HL-60/S4 treated with retinoic acid at 250 ng/mL for 4 days and 3 days (cell line): ENCODE results near the gene PSMA6.
"Not testable (repeated sequence)": the region's sequence is repeated elsewhere in the genome, so short reads cannot be mapped to it uniquely, and the experiment has no call there.

ENCODE experiments used
- in situ Hi-C: fragments of 300-500 bp; cut with MboI; formaldehyde crosslinking; loops from 2 replicates; pipeline ENCODE4 v1.7.0; 2022; ENCODE audit warnings: low sequenced_read_pairs

Gene PSMA6

DNA sequence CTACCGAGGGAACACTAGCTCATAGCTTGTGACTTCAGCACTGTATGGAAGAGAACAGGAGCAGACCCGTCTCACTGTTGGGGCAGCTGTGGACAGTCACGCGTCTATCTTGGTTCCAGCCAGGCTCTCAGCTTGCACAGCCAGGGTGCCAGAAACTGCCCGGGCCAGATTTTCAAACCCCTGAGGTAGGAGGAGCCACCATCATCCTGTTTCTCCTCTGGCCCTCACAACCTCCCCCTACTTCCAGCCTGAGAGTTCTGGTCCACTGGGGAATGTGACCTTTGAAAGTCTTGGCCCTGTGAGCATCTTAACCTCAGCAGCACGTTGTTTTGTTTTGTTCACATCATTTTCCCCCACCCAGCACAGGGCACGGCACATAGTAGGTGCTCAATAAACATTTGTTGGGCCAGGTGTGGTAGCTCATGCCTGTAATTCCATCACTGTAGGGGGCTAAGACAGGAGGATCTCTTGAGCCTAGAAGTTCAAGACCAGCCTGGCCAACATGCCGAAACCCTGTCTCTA is 50.4 kb downstream of the PSMA6 start:
- in situ Hi-C loops, result no loop called here

DNA sequence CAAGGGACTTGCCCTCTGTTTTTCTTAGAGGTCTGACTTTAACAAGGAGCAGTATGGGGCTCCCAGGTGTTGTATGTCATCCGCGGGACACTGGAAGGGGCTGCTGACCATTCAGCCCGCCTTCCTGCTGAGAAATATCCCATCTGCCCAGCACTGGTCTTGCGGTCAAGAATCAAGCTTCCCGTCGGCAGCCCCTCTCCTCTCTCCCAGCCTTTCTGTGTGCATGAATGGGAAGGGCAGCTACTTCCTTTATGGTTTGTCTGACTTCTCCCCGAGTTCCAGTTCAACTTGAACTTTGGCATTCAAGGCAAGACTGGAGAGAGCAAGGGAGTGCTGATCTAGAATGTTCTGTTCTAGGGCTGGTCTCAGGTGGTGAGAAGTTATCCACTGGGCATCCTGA is 51.5 kb downstream of the PSMA6 start:
- in situ Hi-C loops, result no loop called here

DNA sequence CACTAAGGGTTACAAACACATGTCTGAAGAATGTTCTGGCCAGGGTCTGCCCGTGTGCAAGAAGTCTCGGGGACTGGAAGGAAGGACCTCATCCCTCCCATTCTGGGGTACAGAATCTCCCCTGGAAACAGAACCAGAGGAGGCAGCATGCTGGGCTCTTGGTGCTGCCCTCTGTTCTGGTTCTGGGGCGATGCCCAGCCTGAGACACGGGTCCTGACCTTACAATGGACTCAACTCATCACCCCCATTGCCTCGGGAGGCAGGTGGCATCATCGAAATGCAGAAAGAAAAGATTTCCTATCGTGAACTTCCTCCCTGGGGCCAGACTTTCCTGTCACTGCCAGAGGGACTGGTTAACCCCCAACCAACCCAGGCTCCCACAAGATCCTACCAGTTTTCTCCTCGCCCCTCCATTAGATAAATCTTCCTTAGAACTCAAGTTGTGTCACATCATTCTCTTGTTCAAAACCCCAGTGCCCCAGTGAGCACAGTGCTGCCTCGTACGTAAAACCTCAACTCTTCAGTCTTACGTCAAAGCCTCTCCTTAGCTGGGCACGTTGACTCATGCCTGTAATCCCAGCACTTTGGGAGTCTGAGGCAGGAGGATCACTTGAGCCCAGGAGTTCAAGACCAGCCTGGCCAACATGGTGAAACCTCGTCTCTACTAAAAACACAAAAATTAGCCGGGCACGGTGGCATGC is 52.1 kb downstream of the PSMA6 start:
- in situ Hi-C loops, result no loop called here

DNA sequence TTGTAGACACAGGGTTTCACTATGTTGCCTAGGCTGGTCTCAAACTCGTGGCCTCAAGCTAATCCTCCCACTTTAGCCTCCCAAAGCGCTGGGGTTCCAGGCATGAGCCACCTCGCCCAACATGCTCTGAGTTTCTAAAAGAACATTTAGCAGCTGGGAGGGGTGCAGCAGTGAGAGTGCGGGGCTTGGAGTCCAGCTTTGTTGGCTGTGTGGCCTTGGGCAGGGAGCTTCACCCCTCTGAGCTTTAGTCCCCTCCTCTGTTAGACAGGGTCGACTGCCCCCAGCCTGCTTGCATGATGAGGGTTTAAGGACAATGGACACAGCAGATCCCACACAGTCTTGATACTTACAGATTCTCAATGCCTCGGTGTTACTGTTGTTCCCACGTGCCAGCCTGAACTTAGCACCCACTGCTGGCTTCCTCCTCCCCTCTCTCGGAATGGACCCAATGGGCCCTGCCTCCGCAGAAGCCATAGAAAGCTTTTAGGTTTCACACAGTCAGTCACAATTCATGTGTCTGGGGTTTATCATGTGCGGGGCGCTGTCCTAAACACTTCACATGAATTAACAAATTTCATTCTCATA is 54.6 kb downstream of the PSMA6 start:
- in situ Hi-C loops, result no loop called here

DNA sequence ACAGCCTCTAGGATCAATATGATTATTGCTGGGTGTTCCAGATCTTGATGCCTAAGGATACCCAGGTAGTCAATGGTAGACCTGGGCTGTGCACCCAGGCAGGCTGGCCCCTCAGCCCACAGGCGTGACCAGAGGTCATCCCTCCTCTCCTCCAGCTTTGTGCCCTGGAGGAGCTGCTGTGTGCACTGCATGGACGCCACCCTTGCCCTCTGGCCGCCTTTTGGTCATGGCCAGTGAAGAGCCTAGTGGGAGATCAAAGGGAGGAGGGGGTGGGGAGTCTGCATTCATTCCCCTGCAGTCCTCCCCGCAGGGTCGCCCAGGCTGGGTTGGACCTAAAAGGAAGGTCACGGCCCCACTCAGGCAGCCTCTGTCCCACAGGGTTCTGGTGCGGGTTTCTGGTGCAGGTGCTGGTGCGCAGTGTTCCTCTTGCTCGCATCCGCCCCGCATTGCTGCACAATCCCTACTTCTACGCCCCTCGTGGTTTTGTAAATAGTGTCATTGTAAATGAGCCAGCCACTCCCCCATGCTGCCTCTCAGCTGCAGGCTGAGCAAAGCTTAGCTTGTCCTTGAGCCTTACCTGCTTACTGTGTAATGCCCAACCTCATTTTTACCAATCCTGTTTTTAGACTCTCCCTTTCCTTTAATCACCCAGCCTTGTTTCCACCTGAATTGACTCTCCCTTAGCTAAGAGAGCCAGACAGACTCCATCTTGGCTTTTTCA is 55.3 kb downstream of the PSMA6 start:
- in situ Hi-C loops, result no loop called here

DNA sequence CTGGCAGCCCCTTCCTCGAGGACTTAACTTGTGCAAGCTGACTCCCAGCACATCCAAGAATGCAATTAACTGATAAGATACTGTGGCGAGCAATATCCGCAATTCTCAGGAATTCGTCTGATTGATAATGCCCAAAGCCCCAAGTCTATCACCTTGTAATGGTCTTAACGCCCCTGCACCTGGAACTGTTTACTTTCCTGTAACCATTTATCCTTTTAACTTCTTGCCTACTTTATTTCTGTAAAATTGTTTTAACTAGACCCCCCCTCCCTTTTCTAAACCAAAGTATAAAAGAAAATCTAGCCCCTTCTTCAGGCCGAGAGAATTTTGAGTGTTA is 55.8 kb downstream of the PSMA6 start:
- in situ Hi-C loops, result not testable (repeated sequence)

DNA sequence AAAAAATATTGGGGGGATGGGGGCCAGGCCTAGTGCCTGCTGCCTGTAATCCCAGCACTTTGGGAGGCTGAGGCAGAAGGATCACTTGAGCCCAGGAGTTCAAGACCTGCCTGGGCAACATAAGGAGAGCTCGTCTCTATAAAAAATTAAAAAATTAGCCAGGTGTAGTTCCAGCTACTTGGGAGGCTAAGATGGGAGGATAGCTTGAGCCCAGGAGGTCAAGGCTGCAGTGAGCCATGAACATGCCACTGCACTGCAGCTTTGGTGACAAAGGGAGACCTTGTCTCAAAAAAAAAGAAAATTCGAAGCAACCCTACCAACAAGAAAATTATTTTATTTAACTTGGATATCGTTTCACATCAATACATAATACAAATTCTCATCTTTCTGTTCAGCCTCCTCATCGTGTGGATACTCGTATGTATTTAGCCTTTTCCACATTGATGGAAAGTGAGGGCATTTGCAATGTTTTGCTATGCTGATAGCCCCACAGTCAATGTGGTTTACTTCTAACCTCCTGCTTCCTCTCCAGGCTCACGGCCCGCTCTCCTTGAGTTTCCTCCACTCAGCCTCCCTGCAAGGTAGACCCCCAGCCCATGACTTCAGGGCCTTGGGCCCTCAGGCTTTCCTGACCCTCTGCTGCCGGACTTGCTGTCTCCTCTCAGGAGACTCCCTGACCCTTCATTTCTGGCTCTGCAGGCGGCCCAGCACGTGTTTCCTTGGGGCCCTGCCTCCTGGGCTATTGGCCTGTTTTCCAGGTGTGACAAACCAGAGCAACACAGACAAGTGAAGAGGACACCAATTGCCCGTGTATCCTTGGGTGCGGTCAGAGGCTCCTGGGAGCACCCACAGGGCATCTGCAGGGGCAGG is 57.5 kb downstream of the PSMA6 start:
- in situ Hi-C loops, result no loop called here

DNA sequence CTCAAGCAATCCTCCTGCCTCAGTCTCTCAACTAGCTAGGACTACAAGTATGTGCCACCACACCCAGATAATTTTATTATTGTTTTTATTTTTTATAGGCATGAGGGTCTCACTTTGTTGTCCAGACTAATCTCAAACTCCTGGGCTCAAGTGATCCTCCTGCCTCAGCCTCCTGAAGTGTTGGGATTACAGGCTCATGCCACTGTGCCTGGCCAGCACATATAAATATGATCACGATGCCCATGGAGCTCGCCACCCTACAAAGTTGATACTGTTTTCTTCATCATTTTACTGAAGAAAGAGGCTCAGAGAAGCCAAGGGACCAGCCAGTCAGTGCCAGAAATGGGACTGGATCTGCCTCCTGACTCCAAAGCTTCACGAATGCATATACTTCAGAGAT is 59.3 kb downstream of the PSMA6 start:
- in situ Hi-C loops, result no loop called here

DNA sequence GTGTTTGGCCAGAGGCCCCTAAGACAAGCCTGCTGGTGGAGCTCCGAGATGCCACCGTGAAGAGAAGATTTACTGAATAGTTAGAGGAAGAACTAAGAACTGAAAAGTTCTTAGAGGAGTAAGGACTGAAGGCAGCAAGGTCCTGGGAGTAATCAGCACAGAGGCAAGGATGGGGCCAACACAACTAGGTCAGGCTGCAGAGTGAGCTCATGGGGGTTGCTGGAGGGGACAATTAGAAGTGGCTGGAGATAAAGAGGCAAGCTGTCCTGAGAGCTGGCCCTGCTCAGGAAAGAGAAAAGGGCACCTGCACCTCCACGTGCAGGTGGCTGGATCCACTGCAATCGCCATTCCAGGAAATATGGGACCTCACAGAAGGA is 59.7 kb downstream of the PSMA6 start:
- in situ Hi-C loops, result no loop called here

DNA sequence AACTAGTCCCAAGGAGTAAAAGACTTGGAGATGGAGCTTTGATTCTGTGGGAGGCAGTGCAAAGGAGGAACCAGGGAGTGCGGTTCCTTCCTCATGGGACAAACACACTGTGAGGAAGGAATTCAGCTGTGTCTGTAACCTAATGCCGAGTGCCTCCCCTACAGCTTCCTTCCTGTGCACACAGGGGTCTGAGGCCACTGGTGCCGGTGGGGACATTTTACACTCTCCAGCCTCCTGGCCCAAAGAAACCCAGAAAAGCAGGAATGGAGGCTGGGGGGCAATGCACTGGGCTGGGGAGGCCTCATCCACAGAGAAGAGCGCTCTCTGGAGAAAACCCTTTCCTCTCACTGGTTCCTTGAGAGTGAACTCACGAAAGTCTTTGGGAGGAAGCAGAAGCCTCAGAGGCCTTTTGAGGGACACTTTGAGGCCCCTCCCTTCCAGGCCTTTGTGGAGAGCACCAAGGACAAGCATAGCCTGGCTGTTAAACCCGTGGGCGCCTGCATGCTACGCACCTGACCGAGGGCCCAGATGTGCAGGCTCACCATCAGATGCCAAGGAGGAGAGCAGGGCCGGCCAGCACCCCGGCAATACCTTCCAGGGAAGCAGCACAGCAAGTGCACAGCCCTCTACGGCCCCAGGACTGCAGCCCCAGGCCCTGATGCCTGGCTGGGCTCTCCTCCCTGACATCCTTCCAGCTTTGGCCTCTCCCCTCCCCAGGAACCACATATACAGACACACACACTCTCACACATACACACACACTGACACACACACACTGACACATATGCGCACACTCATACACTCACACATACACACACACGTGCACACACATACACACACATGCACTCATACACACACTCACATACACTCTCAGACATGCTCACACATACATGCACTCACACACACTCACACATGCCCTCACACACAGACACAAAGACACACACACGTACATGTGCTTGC is 60.4 kb downstream of the PSMA6 start:
- in situ Hi-C loops, result no loop called here

DNA sequence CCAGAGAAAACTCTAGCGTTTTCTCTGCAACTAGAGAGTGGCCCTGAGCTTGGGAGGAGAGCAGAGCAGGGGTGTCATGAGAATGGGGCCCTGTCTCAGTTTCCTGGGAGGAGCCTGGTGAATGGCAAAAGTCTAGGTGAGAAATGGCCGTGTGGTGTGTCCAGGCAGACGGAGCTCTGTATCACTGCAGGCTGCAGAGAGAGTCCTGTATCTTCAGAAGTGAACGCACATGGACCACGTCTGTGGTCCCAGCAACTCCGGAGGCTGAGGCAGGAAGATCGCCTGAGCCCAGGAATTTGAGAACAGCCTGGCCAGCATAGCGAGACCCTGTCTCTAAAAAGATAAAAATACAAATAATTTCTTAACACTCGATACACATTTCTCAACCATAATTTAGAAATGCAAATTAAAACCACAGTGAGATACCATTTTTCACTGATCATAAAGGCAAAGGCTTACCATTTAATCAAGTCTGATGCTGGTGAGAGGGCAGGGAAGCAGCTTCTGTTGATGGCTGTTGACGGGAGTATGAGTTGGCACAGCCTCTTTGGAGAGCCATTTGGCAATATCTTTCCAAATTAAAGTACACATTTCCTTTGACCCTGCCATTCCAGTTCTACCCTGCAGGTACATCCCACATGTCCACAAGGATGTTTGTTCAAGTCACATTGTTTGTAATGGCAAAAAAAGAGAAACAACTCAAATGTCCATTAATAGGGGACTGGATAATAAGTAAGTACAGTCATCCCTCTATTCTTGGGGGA is 61.4 kb downstream of the PSMA6 start:
- in situ Hi-C loops, result no loop called here

DNA sequence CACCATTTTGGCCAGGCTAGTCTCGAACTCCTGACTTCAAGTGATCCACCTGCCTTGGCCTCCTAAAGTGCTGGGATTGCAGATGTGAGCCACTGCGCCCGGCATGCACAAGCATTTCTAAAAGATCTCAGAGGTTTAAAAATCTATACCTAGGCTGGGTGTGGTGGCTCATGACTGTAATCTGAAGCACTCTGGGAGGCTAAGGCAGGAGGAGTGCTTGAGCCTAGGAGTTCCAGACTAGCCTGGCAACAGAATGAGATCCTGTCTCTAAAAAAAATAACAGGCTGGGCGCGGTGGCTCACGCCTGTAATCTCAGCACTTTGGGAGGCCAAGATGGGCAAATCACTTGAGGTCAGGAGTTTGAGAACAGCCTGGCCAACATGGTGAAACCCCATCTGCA is 63.1 kb downstream of the PSMA6 start:
- in situ Hi-C loops, result not testable (repeated sequence)

DNA sequence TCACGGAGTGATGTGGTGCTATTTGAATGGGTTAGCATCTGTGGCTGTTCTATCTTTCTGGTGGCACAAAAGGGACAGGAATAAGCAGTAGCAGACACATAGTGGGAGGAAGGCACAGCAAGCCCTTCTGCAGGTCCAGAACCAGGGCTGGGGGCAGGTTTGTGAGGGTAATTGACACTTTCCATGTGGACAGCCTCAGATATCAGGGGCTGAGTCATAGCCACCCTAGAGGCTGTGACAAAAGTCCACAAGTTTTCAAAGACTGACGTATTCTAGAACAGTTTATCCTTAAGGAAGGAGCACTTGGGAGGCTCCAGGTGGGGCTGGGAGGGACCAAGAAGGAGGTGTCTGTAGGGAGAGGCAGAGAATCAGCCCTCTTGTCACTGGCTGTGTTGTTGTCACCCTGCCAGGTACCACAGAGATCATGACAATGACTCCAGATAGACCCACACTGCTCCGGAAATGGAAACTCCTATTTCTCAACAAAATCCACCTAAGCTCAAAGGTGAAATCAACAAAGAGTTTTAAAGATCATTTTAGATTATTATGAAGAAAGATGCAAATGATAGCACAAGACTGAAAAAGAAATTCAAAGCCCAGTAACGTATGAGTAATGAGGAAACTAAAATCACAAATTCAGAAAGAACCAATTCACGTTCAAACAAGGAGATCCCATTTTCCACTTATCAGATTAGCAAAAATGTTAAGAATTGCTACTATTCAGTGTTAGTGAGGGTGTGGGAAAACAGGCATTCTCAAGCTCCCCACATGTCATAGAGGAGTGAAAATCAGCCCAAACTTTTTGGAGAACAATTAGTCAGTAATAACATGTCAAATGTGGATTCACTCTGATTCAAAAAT is 64.0 kb downstream of the PSMA6 start:
- in situ Hi-C loops, result no loop called here

DNA sequence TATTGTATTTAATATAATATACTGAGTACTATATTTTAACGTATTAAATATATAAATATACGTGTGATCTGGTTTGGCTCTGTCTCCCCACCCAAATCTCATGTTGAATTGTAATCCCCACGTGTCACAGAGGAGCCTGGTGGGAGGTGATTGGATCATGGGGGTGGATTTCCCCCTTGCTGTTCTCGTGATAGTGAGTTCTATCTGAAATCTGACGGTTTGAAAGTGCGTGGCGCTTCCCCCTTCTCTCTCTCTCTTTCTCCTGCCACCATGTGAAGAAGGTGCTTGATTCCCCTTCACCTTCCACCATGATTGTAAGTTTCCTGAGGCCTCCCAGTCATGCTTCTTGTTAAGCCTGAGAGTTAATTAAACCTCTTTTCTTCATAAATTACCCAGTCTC is 67.5 kb downstream of the PSMA6 start:
- in situ Hi-C loops, result not testable (repeated sequence)

DNA sequence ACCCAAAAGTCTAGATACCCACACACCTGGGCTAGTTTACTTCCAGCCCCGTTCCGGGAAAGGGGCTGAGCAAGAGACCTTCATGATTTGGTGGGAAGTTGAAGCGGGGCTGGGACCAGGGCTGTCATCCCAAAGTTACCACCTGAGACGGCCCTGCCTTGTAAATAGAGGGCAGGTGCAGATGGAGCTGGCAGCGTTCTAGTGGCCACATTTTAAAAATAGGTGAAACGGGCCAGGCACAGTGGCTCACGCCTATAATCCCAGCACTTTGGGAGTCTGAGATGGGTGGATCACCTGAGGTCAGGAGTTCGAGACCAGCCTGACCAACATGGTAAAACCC is 68.9 kb downstream of the PSMA6 start:
- in situ Hi-C loops, result no loop called here

DNA sequence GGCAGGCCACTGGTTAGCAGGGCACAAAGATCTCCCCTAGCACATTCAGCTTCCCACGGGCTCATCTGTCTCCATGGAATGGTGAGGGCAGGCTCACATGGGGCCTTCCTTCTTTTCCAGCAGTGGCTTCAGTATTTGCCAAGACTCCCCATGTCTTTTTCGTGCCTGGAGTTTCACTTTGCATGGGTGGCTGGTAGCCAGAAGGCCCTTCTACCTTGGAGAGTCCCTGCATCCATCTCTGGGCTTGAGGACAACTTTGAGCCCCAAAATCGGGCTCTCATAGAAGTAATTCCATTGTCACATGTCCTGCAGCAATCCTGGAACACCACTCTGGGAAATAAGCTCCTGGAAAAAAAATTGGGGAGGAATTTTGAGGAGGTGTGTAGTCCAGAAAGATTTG is 70.3 kb downstream of the PSMA6 start:
- in situ Hi-C loops, result no loop called here

DNA sequence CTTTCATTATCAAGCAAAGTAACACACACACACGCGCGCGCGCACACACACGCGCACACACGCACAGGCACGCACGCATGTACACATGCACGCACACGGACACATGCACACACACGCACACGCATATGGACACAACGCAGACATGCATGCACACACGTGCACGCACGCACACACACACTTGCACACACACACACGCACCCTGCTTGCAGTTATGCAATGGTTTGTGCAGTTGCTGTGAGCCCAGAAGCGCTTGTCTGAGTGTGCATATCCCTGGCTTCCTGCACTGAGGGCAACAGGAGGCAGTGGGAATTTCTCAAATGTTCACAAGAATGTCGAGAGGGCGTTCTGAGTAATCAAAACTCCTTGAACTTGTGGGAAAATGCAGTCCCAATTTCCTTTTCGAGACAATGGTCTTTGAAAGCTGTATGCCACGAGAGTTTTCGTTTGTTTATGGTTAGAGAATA is 70.8 kb downstream of the PSMA6 start:
- in situ Hi-C loops, result no loop called here
